HG03521 (cell line): Measurements from ENCODE around the gene PTPRQ.
A peak's percentile ranks its signal among the peaks of the same experiment; 100 is the strongest.
"Not testable (repeated sequence)": the region's sequence is repeated elsewhere in the genome, so short reads cannot be mapped to it uniquely, and the experiment has no call there.

Source experiments
- ATAC-seq: cut with Tn5 transposase; IDR thresholded peaks from one replicate; pipeline ENCODE4 v1.9.1; 2021; ENCODE audit warnings: mild to moderate bottlenecking, moderate library complexity; ENCODE audit not compliant: unreplicated experiment

Gene PTPRQ

GRCh38 chr12:80443974-80444666, at the start of gene PTPRQ:
PTPRQ (plus strand) TSS chr12:80444235; CDS start chr12:80444346, 111 bp downstream.
- ATAC-seq: no peak

- ATAC-seq: no peak
These were observed 43.5 kb upstream of the PTPRQ start for GRCh38 chr12:80400571-80400991.

GRCh38 chr12:80401191-80401590, 42.8 kb upstream of the PTPRQ start:
- no peak for ATAC-seq

GRCh38 chr12:80404629-80405028, 39.4 kb upstream of the PTPRQ start:
- ATAC-seq: no peak

- no peak for ATAC-seq
These were observed 37.8 kb upstream of the PTPRQ start for GRCh38 chr12:80406253-80406652.

- ATAC-seq: peak; percentile 53
These were observed 32.2 kb upstream of the PTPRQ start for GRCh38 chr12:80411787-80412186.

- ATAC-seq: no peak
These were observed 31.6 kb upstream of the PTPRQ start for GRCh38 chr12:80412343-80412953.

- ATAC-seq: no peak
These were observed 30.6 kb upstream of the PTPRQ start for GRCh38 chr12:80413462-80413861.

GRCh38 chr12:80415466-80415865, 28.6 kb upstream of the PTPRQ start:
- ATAC-seq: no peak

- no peak for ATAC-seq
These were observed 24.4 kb upstream of the PTPRQ start for GRCh38 chr12:80419644-80420043.

- ATAC-seq: no peak
These were observed 24.0 kb upstream of the PTPRQ start for GRCh38 chr12:80420075-80420474.

- no peak for ATAC-seq
These were observed 21.5 kb upstream of the PTPRQ start for GRCh38 chr12:80422550-80422949.

GRCh38 chr12:80432061-80432460, 12.0 kb upstream of the PTPRQ start:
- ATAC-seq: no peak

GRCh38 chr12:80441921-80442320, 2.1 kb upstream of the PTPRQ start:
- no peak for ATAC-seq

GRCh38 chr12:80442426-80443222, 1.4 kb upstream of the PTPRQ start:
- no peak for ATAC-seq

GRCh38 chr12:80445083-80445793, 1.2 kb downstream of the PTPRQ start:
- no peak for ATAC-seq

GRCh38 chr12:80456513-80456912, 12.5 kb downstream of the PTPRQ start:
- no peak for ATAC-seq

GRCh38 chr12:80460972-80461371, 16.9 kb downstream of the PTPRQ start:
- ATAC-seq: no peak

GRCh38 chr12:80461851-80462250, 17.8 kb downstream of the PTPRQ start:
- not testable (repeated sequence) for ATAC-seq

- ATAC-seq: no peak
These were observed 25.6 kb downstream of the PTPRQ start for GRCh38 chr12:80469681-80470080.

- ATAC-seq: no peak
These were observed 26.4 kb downstream of the PTPRQ start for GRCh38 chr12:80470403-80470802.
